Osteoblast (primary cell): ENCODE results near the gene CALHM1. TPM values are rescaled to one million over a fixed set of nuclear protein-coding genes. Genes with fewer than 3 reads are reported as not detected.
A peak's percentile ranks its signal among the peaks of the same experiment; 100 is the strongest.
"Not testable (repeated sequence)": the region's sequence is repeated elsewhere in the genome, so short reads cannot be mapped to it uniquely, and the experiment has no call there.

Source experiments
- DNase-seq: peaks from one replicate; pipeline ENCODE4 v3.0.0; 2011; ENCODE audit warnings: low spot score, mixed read lengths; ENCODE audit not compliant: insufficient read length; ENCODE audit errors: missing footprints
- H2AFZ ChIP-seq: 2 replicates; pipeline ENCODE4 v1.6.0; 2011; ENCODE audit warnings: mild to moderate bottlenecking, low read length
- H3K27ac ChIP-seq: 2 replicates; pipeline ENCODE4 v1.5.1; 2011; ENCODE audit warnings: mild to moderate bottlenecking, low read depth, low read length, moderate library complexity
- H3K27me3 ChIP-seq: 2 replicates; pipeline ENCODE4 v1.6.0; 2012; ENCODE audit warnings: mild to moderate bottlenecking, control low read depth, inconsistent platforms, low read length, moderate library complexity; ENCODE audit not compliant: insufficient read depth
- H3K36me3 ChIP-seq: 2 replicates; pipeline ENCODE4 v1.5.1; 2011; ENCODE audit warnings: mild to moderate bottlenecking, low read length, control low read depth, moderate library complexity; ENCODE audit not compliant: insufficient read depth
- H3K4me1 ChIP-seq: 2 replicates; pipeline ENCODE4 v1.5.1; 2011; ENCODE audit warnings: mild to moderate bottlenecking, low read length, control low read depth, moderate library complexity; ENCODE audit not compliant: insufficient read depth
- H3K4me2 ChIP-seq: 2 replicates; pipeline ENCODE4 v1.6.0; 2011; ENCODE audit warnings: mild to moderate bottlenecking, low read length; ENCODE audit not compliant: insufficient read depth
- H3K4me3 ChIP-seq: fragments of 200-600 bp; sonication (generic); 3 replicates; pipeline ENCODE4 v1.5.1; 2012; ENCODE audit warnings: mild to moderate bottlenecking, low read length, inconsistent platforms; ENCODE audit not compliant: insufficient read depth
- H3K79me2 ChIP-seq: 2 replicates; pipeline ENCODE4 v1.6.0; 2012; ENCODE audit warnings: mild to moderate bottlenecking, low read length, control low read depth, inconsistent platforms; ENCODE audit not compliant: insufficient read depth
- H3K9me3 ChIP-seq: 2 replicates; pipeline ENCODE4 v1.5.1; 2011; ENCODE audit warnings: low read depth, low read length, control low read depth
- H4K20me1 ChIP-seq: 2 replicates; pipeline ENCODE4 v1.6.0; 2012; ENCODE audit warnings: mild to moderate bottlenecking, low read length, control low read depth; ENCODE audit not compliant: insufficient read depth
- total RNA-seq: library from RNA; depleted of rRNA; stranded (reverse); fragments of >200 nt; gene quantifications from 2 replicates; pipeline ENCODE4 v1.2.3, GENCODE V29; 2012
- TF ChIP-seq, protein P1 (sequence below): IDR thresholded peaks from 2 replicates; pipeline ENCODE4 v1.5.1; 2011; ENCODE audit warnings: mild to moderate bottlenecking, low read depth, low read length, moderate library complexity; ENCODE audit errors: extremely low read depth

CALHM1 gene
- total RNA-seq, 1 donor = not detected

DNA sequence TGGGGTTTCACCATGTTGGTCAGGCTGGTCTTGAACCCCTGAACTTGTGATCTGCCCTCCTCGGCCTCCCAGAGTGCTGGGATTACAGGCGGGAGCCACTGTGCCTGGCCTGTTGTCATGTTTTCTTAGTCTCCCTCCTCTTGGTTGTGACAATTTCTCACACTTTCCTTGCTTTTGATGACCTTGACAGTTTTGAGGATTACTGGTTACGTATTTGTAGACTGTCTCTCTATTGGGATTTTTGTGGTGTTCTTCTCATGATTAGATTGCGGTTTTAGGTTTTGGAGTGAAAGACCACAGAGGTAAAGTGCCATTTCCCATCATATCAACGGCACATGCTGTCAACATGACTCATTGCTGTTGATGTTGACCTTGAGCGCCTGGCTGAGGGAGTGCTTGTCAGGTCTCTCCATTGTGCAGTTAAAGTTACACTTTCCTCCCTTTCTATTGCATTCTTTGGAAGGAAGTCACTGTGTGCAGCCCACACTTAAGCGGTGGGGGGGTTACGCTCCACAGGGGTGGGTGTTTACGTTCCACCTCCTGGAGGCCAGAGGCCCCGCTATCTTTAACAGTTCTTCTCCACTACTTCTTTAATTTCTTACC lies 45.6 kb upstream of the CALHM1 start:
- peaks cover 77% of the 10 kb centered on the region for H3K27me3 ChIP-seq
- no peaks in the 10 kb centered on the region for H3K9me3 ChIP-seq
- peak overlapping the region; percentile 10 for H3K4me2 ChIP-seq
- no peak overlapping the region for H3K4me3 ChIP-seq
- H3K36me3 ChIP-seq = no peaks in the 10 kb centered on the region
- no peaks in the 10 kb centered on the region for H3K79me2 ChIP-seq
- no peak overlapping the region for H3K27ac ChIP-seq
- H2AFZ ChIP-seq = no peak overlapping the region
- DNase-seq = peak; percentile 93
- H3K4me1 ChIP-seq = peaks cover 10% of the 10 kb centered on the region
- peaks cover 5% of the 10 kb centered on the region for H4K20me1 ChIP-seq
- TF ChIP-seq, protein P1, sequence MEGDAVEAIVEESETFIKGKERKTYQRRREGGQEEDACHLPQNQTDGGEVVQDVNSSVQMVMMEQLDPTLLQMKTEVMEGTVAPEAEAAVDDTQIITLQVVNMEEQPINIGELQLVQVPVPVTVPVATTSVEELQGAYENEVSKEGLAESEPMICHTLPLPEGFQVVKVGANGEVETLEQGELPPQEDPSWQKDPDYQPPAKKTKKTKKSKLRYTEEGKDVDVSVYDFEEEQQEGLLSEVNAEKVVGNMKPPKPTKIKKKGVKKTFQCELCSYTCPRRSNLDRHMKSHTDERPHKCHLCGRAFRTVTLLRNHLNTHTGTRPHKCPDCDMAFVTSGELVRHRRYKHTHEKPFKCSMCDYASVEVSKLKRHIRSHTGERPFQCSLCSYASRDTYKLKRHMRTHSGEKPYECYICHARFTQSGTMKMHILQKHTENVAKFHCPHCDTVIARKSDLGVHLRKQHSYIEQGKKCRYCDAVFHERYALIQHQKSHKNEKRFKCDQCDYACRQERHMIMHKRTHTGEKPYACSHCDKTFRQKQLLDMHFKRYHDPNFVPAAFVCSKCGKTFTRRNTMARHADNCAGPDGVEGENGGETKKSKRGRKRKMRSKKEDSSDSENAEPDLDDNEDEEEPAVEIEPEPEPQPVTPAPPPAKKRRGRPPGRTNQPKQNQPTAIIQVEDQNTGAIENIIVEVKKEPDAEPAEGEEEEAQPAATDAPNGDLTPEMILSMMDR = no peak

DNA sequence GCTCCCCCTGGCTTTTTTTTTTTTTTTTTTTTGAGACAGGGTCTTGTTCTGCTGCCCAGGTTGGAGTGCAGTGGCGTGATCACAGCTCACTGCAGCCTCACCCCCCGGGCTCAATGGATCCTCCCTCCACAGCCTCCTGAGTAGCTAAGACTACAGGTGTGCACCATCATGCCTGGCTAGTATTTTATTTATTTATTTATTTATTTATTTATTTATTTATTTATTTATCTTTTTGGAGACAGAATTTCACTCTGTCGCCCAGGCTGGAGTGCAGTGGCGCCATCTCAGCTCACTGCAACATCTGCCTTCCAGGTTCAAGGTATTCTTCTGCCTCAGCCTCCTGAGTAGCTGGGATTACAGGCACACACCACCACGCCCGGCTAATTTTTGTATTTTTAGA lies 45.1 kb upstream of the CALHM1 start:
- H3K4me1 ChIP-seq = peaks cover 10% of the 10 kb centered on the region
- not testable (repeated sequence) for H3K36me3 ChIP-seq, H3K9me3 ChIP-seq, H3K79me2 ChIP-seq, H3K4me3 ChIP-seq, H3K4me2 ChIP-seq, H2AFZ ChIP-seq, H4K20me1 ChIP-seq, H3K27ac ChIP-seq, DNase-seq
- peaks cover 79% of the 10 kb centered on the region for H3K27me3 ChIP-seq

DNA sequence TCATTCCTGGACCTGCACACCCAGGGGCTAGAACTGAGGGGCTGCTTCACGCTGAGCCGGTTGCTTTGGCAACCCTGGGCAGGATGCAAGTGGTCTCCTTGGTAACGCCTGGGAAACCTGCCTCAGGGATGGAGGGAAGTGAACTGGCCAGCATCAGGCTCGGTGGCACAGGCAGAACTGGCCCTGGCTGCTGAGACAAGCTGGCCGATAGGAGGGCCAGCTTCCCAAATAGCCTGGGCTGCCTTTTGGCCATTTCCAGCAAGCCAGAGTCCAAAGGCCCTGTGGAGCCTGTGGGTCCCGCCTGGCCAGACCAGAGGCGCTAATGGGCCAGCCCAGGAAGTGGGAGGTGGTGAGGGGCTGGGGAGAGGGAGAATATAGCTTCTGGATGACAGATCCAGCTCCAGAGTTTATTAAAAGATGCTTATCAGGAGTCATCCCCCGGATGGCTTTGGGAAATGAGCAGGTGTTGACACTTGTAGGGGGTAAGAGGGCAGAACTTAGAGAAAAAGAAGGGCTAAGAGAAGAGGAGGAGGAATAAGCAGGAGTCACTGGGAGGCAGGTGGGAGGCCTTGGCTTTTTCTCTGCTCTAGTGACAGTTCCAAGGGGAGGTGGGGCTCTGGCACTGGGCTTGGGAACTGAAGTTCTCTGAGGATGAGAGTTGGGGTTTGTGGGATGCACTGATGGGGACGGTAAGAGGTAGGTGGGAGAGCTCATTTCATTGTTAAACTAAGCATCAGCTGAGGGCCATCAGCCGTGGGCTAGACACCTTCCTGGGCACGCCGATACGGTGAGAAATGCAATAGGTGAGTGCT lies 44.4 kb upstream of the CALHM1 start:
- peaks cover 77% of the 10 kb centered on the region for H3K27me3 ChIP-seq
- no peaks in the 10 kb centered on the region for H3K9me3 ChIP-seq
- peaks cover 10% of the 10 kb centered on the region for H3K4me1 ChIP-seq
- TF ChIP-seq, protein P1 = no peak
- peak; percentile 54 for DNase-seq
- H3K36me3 ChIP-seq = no peaks in the 10 kb centered on the region
- H4K20me1 ChIP-seq = peaks cover 5% of the 10 kb centered on the region
- H3K79me2 ChIP-seq = no peaks in the 10 kb centered on the region
- H2AFZ ChIP-seq = no peak overlapping the region
- no peak overlapping the region for H3K4me2 ChIP-seq
- H3K4me3 ChIP-seq = no peak overlapping the region
- H3K27ac ChIP-seq = no peak overlapping the region

DNA sequence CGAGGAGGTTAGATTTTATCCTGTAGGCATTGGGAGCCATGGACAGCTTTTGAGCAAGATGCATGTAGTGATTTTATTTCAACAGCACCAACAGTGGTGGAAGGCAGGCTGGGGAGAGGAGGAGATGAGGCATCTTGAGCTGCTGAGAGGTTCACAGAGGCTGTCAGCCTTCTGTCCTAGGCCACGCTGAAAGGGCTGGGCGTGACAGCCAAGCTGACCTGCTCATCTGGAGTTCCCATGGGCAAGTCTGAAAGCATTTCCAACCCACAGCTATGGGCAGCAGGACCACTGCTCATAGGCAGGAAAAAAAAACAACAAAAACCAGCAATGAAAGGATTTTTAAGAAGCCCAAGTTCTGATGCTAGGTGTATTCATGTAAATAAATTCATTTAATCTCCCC lies 42.5 kb upstream of the CALHM1 start:
- TF ChIP-seq, protein P1 = no peak
- Histone ChIP-seq H3K27me3 (peaks cover 78% of the 10 kb centered on the region), H4K20me1 (peaks cover 8% of the 10 kb centered on the region)

More for the DNA sequence above, 42.5 kb upstream of the CALHM1 start:
- no peaks in the 10 kb centered on the region for H3K79me2 ChIP-seq
- H3K36me3 ChIP-seq = no peaks in the 10 kb centered on the region
- H3K4me2 ChIP-seq = no peak overlapping the region
- H3K4me3 ChIP-seq = no peak overlapping the region
- H3K4me1 ChIP-seq = peaks cover 10% of the 10 kb centered on the region
- H3K9me3 ChIP-seq = no peaks in the 10 kb centered on the region
- peak; percentile 39 for DNase-seq
- no peak overlapping the region for H2AFZ ChIP-seq
- H3K27ac ChIP-seq = no peak overlapping the region
